Endothelial cell of umbilical vein (primary cell): Measurements from ENCODE around the gene LRP2. TPM values are rescaled to one million over a fixed set of nuclear protein-coding genes. Genes with fewer than 3 reads are reported as not detected.
"Not testable (repeated sequence)": the region's sequence is repeated elsewhere in the genome, so short reads cannot be mapped to it uniquely, and the experiment has no call there.

ENCODE experiments used
- BruUV-seq: library from RNA; stranded (reverse); fragments of 400-500 nt; replicated peaks from 2 replicates; lab custom pipeline; 2021; lab: Mats Ljungman, UMichigan
- CTCF ChIA-PET: fragments of 300-600, 350-600 bp; sonication (Branson Sonifier 250); formaldehyde crosslinking; loops from one replicate; lab custom pipeline; 2021; ENCODE audit warnings: antibody characterized with exemption, inconsistent platforms; lab: Charles Lee
- POLR2A ChIA-PET: fragments of 300-600, 350-600 bp; sonication (Branson Sonifier 250); formaldehyde crosslinking; loops from one replicate; lab custom pipeline; 2021; ENCODE audit warnings: antibody characterized with exemption, inconsistent platforms; lab: Charles Lee
- DNase-seq: peaks from one replicate; pipeline ENCODE4 v3.0.0-alpha.2; 2011; ENCODE audit warnings: low read depth, low spot score
- FAIRE-seq: peaks from 2 replicates; lab custom pipeline; 2011; peaks lifted over from hg19 to GRCh38; lab: Jason Lieb, UNC
- H2AFZ ChIP-seq: 2 replicates; pipeline ENCODE4 v1.6.0; 2012; ENCODE audit warnings: low read depth, low read length, control low read depth, inconsistent platforms
- H3K27ac ChIP-seq: 2 replicates; pipeline ENCODE4 v1.5.1; 2011; ENCODE audit warnings: low read depth, mild to moderate bottlenecking, control low read depth, low read length, moderate library complexity; ENCODE audit not compliant: insufficient read depth
- H3K27me3 ChIP-seq, 2 experiments: 2 replicates each; pipeline versions ENCODE4 v1.6.0 to v1.6.1; 2011; ENCODE audit warnings: low read length in 2 of 2, mixed read lengths in 1 of 2; ENCODE audit not compliant: control insufficient read depth in 2 of 2, insufficient read depth in 2 of 2
- H3K36me3 ChIP-seq, 2 experiments: 2 replicates in 1 of 2; 3 replicates in 1 of 2; pipeline ENCODE4 v1.5.1; 2011; ENCODE audit warnings: low read length in 2 of 2, mild to moderate bottlenecking in 1 of 2, moderate library complexity in 1 of 2; ENCODE audit not compliant: control insufficient read depth in 2 of 2, insufficient read depth in 2 of 2; ENCODE audit errors: extremely low read depth in 1 of 2
- H3K4me1 ChIP-seq: 3 replicates; pipeline ENCODE4 v1.5.1; 2011; ENCODE audit warnings: mild to moderate bottlenecking, low read length; ENCODE audit not compliant: control insufficient read depth, insufficient read depth; ENCODE audit errors: extremely low read depth
- H3K4me2 ChIP-seq: 2 replicates; pipeline ENCODE4 v1.6.1; 2011; ENCODE audit warnings: low read length, control low read depth, mixed read lengths; ENCODE audit not compliant: insufficient read depth
- H3K4me3 ChIP-seq, 3 experiments: fragments of 200-600 bp in 1 of 3; sonication (generic), shearing (Covaris generic) in 1 of 3; replicated peaks in 1 of 3; 2 replicates each; pipeline ENCODE4 v1.5.1; 2011 to 2016; ENCODE audit warnings: control low read depth in 3 of 3, low read length in 3 of 3, mild to moderate bottlenecking in 2 of 3, inconsistent platforms in 1 of 3, low read depth in 1 of 3, moderate library complexity in 1 of 3; ENCODE audit not compliant: insufficient read depth in 1 of 3
- H3K79me2 ChIP-seq: 2 replicates; pipeline ENCODE4 v1.6.0; 2012; ENCODE audit warnings: low read length, inconsistent platforms; ENCODE audit not compliant: control insufficient read depth, insufficient read depth
- H3K9ac ChIP-seq: replicated peaks from 2 replicates; pipeline ENCODE3; 2011; ENCODE audit warnings: low read length, control low read depth; ENCODE audit not compliant: insufficient read depth; ENCODE audit errors: extremely low read depth
- H3K9me1 ChIP-seq: replicated peaks from 3 replicates; pipeline ENCODE4 v1.6.0; 2011; ENCODE audit warnings: mild to moderate bottlenecking, low read length; ENCODE audit not compliant: control insufficient read depth, insufficient read depth; ENCODE audit errors: extremely low read depth
- H3K9me3 ChIP-seq: replicated peaks from 2 replicates; pipeline ENCODE4 v1.5.1; 2012; ENCODE audit warnings: low read length, inconsistent platforms; ENCODE audit not compliant: control insufficient read depth, insufficient read depth
- H4K20me1 ChIP-seq: replicated peaks from 2 replicates; pipeline ENCODE3; 2011; ENCODE audit warnings: mild to moderate bottlenecking, low read length; ENCODE audit not compliant: control insufficient read depth, insufficient read depth; ENCODE audit errors: extremely low read depth
- EZH2 ChIP-seq: IDR thresholded peaks from 2 replicates; pipeline ENCODE4 v1.6.1; 2012; ENCODE audit warnings: borderline replicate concordance, low read depth, mild to moderate bottlenecking, moderate library complexity, low read length, inconsistent platforms; ENCODE audit not compliant: severe bottlenecking
- FOS ChIP-seq: IDR thresholded peaks from 2 replicates; pipeline ENCODE4 v1.6.1; 2011; ENCODE audit warnings: mild to moderate bottlenecking, low read length, moderate library complexity, borderline replicate concordance; ENCODE audit not compliant: insufficient read depth
- GATA2 ChIP-seq: IDR thresholded peaks from 2 replicates; pipeline ENCODE4 v1.7.0; 2011; ENCODE audit warnings: low read depth, mild to moderate bottlenecking, moderate library complexity, mixed read lengths, low read length; ENCODE audit not compliant: insufficient read length, insufficient read depth
- JUN ChIP-seq: IDR thresholded peaks from 2 replicates; pipeline ENCODE4 v1.6.1; 2011; ENCODE audit warnings: borderline replicate concordance, low read depth; ENCODE audit not compliant: insufficient read length, insufficient read depth
- MYC ChIP-seq: IDR thresholded peaks from one replicate; pipeline ENCODE4 v1.6.1; 2011; ENCODE audit warnings: mild to moderate bottlenecking, low read depth, low read length
- POLR2A ChIP-seq: IDR thresholded peaks from 2 replicates; pipeline ENCODE4 v1.6.1; 2012; ENCODE audit warnings: low read depth, mild to moderate bottlenecking, control low read depth, low read length
- POLR2AphosphoS5 ChIP-seq: IDR thresholded peaks from 2 replicates; pipeline ENCODE4 v1.6.1; 2012; ENCODE audit warnings: low read depth, mild to moderate bottlenecking, control low read depth, low read length, moderate library complexity; ENCODE audit not compliant: insufficient read depth
- dilution Hi-C: fragments of 300-500 bp; cut with MboI; formaldehyde crosslinking; loops from one replicate; pipeline ENCODE4 v1.15.0; 2019; ENCODE audit warnings: low sequenced_read_pairs; ENCODE audit not compliant: extremely low pct_ligation_motif_present
- intact Hi-C: fragments of 100-400 bp; cut with micrococcal nuclease; formaldehyde crosslinking; loops from one replicate; pipeline ENCODE4 v1.10.0; 2022
- polyA plus RNA-seq, 4 experiments: library from polyadenylated mRNA; depleted of rRNA in 3 of 4; stranded (reverse) in 3 of 4; unstranded in 1 of 4; fragments of >200 nt; gene quantifications; 2 replicates each; pipeline versions ENCODE4 v1.2.1 to v1.2.3, GENCODE V29; 2011 to 2012; ENCODE audit warnings: missing spikeins in 1 of 4
- total RNA-seq: library from RNA; stranded (reverse); gene quantifications from 2 replicates; pipeline ENCODE4 v1.2.3, GENCODE V29; 2021
- TF ChIP-seq, protein P1 (sequence below), 2 donors: IDR thresholded peaks; 1 replicate in 1 of 2; 2 replicates in 1 of 2; pipeline ENCODE4 v1.5.1; 2011; ENCODE audit warnings: low read length in 2 of 2, mild to moderate bottlenecking in 2 of 2, moderate library complexity in 2 of 2, control low read depth in 1 of 2, inconsistent platforms in 1 of 2, low read depth in 1 of 2; ENCODE audit not compliant: insufficient read depth in 1 of 2; ENCODE audit errors: extremely low read depth in 1 of 2
- TF ChIP-seq, protein P2 (sequence below): IDR thresholded peaks from 2 replicates; pipeline ENCODE4 v1.6.1; 2011; ENCODE audit not compliant: insufficient read depth, insufficient read length

The LRP2 gene
- total and polyA plus RNA-seq, 2 donors (not counting 3 experiments of a cell fraction or from before 2014, with no cell fraction given): not detected

DNA sequence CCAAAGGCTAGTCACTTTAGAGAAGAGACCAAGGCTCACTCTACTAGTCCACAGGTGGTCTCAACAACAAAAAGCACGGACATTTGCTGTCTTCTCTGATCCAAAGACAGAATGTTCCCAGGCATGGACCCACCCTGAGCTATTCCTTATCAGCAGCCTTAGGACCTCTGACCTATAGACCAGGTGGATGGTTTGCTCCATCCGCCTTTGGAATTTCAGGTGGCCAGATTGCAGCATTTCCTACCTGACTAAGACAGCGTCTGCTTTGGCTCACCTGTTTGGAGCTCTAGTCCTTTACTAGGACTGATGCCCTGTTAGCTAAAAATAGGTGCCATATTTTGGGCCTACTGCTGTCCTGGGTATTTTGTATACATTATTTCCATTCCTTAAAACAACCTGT, 44.6 kb upstream of the LRP2 start:
- no peaks in the 10 kb centered on the region for H3K27me3 ChIP-seq
- no peak overlapping the region for H2AFZ ChIP-seq
- H3K9me1 ChIP-seq: no peaks in the 10 kb centered on the region
- TF ChIP-seq JUN (no peak), EZH2 (no peak), GATA2 (no peak), FOS (no peak), POLR2A (no peak), POLR2AphosphoS5 (no peak), MYC (no peak)
- TF ChIP-seq, protein P1, sequence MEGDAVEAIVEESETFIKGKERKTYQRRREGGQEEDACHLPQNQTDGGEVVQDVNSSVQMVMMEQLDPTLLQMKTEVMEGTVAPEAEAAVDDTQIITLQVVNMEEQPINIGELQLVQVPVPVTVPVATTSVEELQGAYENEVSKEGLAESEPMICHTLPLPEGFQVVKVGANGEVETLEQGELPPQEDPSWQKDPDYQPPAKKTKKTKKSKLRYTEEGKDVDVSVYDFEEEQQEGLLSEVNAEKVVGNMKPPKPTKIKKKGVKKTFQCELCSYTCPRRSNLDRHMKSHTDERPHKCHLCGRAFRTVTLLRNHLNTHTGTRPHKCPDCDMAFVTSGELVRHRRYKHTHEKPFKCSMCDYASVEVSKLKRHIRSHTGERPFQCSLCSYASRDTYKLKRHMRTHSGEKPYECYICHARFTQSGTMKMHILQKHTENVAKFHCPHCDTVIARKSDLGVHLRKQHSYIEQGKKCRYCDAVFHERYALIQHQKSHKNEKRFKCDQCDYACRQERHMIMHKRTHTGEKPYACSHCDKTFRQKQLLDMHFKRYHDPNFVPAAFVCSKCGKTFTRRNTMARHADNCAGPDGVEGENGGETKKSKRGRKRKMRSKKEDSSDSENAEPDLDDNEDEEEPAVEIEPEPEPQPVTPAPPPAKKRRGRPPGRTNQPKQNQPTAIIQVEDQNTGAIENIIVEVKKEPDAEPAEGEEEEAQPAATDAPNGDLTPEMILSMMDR (IDR thresholded peaks at IDR 0.05; ENCODE audit: extremely low read depth in 1 of 2, insufficient read depth in 1 of 2, low read depth in 1 of 2, low read length in 2 of 2): no peak
- TF ChIP-seq, protein P2, sequence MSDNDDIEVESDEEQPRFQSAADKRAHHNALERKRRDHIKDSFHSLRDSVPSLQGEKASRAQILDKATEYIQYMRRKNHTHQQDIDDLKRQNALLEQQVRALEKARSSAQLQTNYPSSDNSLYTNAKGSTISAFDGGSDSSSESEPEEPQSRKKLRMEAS: no peak
- ChIA-PET CTCF (no interaction called here), POLR2A (no interaction called here)
- no peaks in the 10 kb centered on the region for H4K20me1 ChIP-seq
- no peaks in the 10 kb centered on the region for H3K36me3 ChIP-seq
- no peaks in the 10 kb centered on the region for H3K9me3 ChIP-seq
- DNase-seq: no peak
- no peak overlapping the region for H3K27ac ChIP-seq
- H3K9ac ChIP-seq: no peak overlapping the region
- no peaks in the 10 kb centered on the region for H3K79me2 ChIP-seq
- no TSS peak for BruUV-seq
- FAIRE-seq: no peak
- no peak overlapping the region for H3K4me2 ChIP-seq
- intact Hi-C loops: no loop called here
- no peak overlapping the region for H3K4me3 ChIP-seq
- H3K4me1 ChIP-seq: no peaks in the 10 kb centered on the region
- dilution Hi-C loops: no loop called here

DNA sequence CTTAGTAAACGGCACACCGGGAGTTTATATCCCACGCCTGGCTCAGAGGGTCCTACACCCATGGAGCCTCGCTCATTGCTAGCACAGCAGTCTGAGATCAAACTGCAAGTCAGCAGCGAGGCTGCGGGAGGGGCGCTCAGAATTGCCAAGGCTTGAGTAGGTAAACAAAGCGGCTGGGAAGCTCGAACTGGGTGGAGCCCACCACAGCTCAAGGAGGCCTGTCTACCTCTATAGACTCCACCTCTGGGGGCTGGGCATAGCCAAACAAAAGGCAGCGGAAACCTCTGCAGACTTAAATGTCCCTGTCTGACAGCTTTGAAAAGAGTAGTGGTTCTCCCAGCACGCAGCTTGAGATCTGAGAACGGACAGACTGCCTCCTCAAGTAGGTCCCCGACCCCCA, 37.2 kb upstream of the LRP2 start:
- H3K4me2 ChIP-seq, FAIRE-seq, H3K36me3 ChIP-seq, H3K79me2 ChIP-seq, H3K27ac ChIP-seq, BruUV-seq, H3K27me3 ChIP-seq, POLR2A ChIA-PET, H3K4me3 ChIP-seq, H3K4me1 ChIP-seq, CTCF ChIA-PET, H3K9me1 ChIP-seq, H2AFZ ChIP-seq, H4K20me1 ChIP-seq, H3K9ac ChIP-seq, dilution Hi-C loops, DNase-seq, H3K9me3 ChIP-seq: not testable (repeated sequence)
- intact Hi-C loops: loop anchor here (10.0 kb wide), 1 partner anchor 455 kb away; no protein-coding TSS in a partner anchor
